ENCODE measurements around the gene PDCD1LG2.

The PDCD1LG2 gene

DNA sequence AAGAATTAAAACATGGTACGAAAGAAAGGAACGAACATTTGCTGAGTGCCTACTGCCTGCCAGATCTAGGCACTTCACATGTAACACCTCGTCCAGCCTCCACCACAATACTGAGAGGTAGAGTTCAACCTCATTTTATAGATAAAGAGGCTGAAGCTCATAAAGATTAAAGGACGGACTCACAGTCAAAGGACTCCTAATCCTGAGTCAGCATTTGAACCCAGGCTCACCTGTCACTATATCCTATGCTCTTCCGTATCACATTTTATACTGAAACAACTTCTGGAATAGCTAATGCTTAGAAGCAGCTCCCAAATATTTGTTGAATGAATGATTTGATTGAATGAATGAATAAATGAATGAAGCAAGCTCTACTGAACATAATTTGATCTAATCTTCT, 22.5 kb downstream of the PDCD1LG2 start:
- no peak for DNase-seq

DNA sequence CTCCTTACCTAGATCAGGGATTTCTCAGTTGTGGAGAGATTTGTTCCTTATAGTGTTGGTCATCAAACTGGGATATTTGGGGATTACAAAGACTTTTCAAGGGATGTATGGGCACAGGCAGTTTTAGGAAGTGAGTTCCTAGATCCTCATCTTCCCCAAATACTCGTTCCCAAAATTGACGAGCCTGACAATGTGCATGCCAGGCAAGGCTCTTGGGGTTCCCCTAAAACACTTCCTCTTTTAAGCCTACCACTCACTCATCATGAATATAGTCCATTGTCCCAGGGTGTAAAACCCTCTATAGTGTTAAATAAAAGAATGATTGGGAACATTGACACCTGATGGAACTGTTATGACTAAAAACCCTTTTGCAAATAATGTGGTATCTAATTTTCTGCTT, 26.4 kb downstream of the PDCD1LG2 start:
- DNase-seq: peak; percentile 81

DNA sequence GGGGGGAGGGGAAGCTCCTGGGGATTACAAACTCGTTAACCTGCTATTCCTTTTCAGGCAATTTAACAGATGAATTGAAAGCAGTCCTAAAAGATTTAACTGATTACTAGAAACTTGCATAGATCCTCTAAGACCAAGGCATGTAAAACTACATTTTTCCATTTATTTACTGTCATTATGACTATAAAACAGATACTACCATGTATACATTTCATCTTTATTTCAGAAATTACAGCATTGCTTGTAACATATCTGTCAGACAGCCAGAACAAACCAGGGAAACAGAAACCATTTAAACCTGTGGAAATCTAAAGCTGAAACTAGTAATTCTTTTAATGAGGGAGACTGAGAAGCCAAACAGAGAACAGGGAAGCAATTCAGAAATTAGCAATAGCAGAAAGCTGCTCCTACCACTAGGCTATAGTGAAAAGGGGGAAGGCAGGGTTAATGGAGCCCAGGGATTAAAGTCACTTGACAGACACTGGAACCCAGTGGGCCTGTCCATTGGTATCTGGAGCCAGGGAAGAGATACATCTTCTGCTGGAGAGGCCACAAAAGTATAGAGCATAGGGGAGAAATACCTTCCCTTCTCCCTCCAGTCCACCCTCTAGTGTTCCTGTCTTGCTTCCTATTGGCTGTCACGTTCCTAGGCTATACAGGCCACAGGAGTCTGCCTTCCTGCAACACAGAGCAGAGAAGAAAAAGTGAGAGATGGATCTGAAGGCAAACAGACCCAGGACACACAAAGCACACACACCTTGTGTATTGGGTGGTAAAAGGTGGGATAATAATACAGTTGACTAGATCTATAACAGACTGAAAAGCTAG, 33.8 kb downstream of the PDCD1LG2 start:
- peak; percentile 62 for DNase-seq

DNA sequence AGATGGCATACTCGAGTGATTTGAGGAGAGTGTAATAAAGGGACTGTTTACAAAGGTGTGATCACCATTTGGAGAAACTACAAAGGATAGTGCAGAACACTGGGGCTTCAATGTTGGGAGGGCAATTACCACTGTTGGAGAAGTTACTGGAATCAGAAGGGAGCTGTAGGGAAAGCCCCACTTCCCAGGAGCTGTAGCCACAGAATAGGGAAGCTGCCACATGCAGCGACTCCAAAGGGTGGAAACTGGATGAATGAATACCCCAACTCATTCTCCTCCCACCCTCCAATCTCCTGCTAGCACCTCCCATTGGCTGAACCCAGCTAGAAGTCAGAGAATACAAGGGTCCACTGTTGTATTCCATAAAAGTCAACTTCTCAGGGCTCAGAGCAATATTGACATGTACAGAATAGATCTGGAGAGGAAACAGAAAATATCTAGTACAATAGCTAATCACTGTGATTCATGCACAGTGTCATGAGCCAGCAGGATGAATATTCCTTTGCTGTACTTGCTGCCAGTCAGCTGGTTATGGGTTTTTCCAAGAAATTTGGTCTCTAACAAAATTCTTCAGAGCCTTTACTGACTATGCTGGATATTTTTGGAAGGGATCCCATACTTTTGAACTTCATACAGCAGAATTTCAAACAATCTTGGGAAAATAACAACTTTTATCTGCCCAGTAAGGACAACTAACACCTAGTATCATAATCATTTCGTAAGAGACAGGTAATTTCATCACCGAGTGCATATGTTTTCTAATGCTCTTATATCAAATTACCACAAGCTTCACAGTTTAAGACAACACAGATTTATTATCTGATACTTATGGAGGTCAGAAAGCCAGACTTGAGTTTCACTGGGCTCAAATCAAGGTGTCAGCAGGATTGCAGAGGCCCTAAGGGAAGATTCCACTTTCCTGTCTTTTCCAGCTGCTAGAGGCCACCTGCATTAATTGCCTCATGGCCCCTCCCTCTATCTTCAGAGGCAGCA, 39.6 kb downstream of the PDCD1LG2 start:
- DNase-seq: peak; percentile 47

DNA sequence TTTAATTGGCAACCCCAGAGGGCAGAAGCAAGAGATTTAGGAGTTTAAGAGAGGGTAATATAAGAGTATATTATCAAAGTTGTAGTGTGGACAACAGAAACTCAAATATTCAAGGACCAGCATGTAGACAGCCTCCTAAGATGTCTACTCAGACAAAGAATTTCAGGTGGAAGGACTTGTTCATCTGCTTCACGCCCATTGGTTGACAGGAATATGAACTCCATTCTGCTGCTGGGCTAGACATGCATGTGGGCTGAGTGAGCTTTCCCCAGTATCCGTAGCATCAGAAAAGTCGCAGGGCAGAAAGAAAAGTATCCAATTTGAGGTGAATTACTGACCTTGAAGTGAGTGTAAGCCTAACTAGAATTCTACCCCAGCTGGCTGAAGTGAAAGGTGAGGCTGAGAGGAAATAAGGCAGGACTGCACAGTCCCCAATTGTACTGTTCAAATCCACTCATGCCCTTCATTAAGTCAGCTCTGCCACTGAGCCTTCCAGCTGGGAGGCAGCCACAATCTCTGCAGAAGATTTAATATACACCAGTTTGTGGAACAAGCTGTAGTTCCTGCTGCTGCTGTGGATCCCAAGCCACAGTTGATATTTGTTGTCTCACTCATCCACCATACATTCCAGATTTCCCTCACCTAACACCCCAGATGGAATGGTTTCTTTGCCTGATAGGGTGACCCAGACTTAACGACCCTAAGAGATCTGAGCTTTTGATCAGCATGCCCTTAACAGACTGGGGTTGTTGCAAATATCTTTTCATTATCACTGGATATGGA, 41.2 kb downstream of the PDCD1LG2 start:
- DNase-seq: no peak

DNA sequence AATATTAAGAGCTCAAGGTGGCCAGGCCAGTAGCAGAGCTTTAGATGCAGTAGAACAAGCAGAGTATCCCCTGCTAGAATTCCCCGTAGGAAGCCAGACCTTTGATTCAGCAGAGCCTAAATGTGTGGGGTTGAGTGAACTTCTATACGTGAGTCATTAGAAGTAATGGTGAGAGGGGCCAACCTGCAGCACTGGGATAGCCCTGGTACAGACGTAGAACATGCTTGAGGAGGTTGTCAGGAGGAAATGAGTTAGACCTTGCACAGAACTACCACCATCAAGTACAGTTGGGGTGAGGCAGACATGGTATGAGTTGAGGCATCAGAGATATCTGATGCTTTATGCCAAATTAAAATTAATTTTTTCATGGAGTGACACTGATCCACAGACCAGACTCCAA, 42.0 kb downstream of the PDCD1LG2 start:
- DNase-seq: no peak

DNA sequence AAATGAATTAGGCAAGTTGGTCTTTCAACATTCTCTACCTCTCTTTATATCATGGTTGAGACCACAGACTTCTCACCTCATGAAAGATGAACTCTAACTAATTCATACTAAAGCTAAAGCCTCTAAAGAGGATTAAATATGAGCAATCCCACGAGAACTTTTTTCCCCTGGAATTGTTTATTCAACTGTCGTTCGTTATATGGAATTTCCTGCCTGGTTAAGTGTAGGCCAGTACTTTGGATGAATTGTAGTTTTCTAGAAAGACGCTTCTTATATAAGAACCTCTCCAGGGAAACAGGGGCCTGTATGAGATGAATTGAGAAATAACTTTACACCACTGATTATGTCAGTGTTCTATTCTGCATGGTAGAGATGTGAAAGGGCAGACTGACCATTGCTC, 42.9 kb downstream of the PDCD1LG2 start:
- DNase-seq: no peak

DNA sequence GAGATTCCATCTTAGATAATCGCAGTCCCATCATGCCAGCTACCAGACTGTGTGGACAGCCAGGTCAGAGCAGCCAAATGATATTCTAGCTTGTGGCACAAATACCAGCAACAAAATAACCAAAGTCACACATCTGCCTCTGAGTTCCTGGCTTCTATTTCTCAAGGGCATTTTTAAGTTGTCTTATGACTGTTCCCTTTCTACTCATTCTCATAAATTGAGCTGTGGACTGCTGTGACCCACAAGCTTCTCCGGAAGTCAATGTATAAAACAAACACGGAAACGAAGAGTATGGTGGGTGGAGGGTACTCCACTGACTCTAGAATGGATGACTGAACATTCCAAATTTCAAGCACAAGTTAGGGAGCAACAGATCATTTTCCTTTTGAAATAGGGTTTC, 43.9 kb downstream of the PDCD1LG2 start:
- no peak for DNase-seq

DNA sequence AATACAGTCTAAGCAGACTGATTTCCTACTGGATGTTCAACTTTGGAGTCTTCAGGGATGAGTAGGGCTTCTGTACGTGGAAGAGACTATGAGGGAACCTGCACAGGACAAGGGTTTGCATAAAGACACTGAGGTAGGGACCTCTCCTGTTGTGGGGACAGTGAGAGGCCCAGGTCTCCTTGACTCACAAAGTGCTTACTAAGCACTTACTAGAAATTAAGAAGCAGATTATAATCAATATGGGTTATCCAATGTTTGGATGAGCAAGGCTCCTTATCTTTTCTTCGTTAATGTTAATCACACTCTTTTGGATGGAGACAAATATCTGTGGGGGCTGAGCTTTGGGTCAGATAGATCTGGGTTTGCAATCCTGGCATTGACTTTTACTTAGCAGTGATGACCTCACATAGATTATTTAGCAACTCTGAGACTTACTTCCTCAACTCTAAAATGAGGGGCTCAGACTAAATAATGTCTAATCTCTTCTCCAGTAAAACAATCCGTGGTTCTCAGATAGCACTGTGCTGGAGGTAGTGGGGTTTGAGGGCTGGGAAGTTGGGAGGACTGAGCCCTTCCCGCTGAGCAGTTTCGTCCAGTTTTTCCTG, 45.9 kb downstream of the PDCD1LG2 start:
- DNase-seq: peak; percentile 78

DNA sequence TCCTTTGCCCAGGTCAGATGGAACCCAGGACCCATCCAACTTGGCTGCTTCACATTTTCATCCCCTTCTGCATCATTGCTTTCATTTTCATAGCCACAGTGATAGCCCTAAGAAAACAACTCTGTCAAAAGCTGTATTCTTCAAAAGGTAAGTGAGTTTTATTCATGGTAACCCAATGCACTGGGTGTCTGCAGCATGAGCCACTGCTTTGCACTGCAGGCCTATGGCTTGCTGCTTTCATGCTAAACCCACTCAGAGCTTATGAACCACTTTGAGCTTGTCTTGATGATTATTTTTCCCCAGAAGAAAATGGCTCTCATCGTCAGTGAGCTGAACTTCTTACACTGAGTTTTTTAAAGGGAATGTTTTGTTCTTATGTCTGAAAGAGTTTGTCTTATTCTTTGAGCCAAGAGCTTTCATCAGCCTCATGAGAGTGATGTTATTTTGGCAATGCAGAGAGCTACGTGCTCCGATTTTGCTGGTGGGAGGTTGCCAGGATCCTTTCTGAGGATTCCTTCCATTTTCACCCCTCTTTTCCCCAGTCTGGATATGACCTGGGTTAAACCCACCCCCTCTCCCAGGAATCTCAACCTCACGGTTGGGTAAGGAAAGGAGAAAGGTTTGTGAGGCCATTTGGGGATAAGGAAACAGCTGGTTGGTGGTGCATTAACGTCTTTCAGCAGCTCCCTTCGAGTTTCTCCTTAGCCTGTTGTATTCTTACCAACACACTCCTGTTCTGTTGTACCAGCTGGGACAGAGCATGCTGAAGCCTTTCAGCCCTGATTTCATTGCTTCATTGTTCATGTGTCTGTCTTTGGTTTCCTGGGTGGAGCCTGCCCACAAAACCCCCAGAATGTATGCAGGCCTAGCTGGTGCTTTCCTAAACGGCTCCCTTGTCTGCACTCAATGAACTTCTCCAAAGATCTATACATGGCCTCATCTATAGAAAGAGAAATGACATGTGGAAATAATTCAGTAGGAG, 47.6 kb downstream of the PDCD1LG2 start:
- DNase-seq: peak; percentile 97

DNA sequence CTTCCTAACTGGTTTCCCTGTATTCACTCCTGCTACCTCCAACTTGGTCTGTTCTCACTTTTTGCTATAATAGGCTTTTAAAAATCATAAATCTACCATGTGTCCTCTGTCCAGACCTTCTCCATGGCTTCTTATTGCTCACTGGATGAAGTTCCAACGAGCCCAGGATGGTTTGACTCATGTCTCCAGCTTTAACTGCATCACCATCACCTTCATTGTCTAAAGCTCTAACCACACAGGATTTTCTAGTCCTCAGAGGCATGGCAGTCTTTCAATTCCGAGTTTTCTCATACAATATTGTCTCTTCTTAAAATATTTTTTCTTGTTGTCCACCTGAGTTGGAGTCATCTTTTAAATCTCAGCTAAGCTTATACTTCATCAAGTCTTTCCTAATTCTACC, 49.3 kb downstream of the PDCD1LG2 start:
- DNase-seq: no peak

DNA sequence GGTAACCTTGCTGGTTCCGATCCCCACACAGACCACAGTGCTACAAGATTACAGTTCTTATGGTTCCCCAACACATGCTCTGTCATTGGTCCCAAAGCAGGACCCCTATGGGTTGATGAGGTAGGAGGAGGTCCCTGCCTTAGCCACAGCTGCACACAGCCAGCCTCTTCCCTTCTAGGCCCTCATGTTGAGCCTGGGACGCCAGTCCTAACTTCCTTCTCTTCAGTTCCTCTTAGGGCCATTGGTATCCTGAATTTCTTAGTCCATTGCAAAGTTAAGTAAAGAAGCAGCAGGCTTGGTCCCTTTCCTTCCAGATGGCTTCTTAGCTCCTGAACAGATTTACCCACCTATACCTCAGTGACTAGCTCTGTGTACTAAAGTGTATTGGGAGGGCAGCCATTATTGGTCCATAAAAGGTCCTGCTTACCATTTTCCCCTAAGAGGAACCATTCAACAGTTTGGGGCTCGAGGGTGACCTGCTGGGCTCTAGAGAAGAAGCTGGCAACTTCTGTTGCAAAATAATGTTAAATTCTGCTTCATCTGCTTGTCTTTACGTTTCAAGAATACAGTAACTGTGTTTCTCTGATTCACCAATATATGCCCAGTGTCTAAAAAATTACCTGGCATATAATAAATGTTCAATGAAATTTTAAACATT, 50.2 kb downstream of the PDCD1LG2 start:
- DNase-seq: peak; percentile 62

DNA sequence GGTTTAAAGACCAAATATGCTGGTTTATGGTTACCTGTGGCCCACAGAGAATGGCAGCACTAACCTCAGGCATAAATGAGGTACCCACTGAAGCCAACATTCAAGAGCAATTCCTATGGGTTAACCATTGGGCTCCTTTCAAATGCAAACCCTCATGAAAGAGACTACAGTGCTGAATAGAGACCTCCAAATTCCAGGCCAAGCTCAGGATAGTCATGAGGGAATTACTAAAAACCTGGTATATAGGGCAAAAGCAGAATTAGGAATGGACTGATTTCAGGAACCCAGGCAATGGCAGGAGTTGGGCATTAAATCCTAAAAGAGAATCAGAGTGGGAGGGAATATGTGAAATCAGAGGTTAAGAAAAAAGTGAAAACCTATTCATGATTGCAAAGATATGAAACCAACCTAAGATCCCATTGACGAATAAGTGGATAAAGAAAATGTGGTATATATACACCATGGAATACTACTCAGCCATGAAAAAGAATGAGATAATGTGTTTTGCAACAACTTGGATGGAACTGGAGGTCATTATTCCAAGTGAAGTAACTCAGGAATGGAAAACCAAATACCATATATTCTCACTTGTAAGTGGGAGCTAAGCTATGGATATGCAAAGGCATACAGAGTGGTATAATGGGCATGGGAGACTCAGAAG, 51.6 kb downstream of the PDCD1LG2 start:
- no peak for DNase-seq

DNA sequence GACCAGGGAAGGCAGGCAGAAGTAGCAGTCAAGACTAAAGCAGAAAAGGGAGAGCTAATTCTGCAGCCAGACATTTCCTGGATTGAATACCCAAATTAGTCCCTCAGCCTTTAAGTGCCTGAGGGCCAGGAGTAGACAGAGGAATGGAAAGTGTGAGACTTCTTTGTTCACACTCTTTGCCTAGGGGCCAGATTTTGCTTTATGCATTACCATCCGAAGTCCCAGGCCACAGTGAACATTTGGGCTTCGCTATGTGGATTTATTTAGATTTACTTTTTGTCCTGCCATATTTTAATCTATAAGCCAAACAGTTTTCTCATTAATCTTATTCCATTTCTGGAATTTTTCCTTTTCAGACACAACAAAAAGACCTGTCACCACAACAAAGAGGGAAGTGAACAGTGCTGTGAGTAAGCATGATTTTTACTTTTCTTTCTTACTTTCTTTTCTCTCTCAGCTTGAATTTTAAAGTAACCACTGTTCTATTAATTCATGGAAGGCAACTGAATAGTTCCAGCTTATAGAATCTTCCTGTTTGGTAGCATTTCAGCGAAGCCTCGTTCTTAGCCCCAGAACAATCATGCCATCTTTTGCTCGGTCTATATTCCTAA, 52.6 kb downstream of the PDCD1LG2 start:
- DNase-seq: peak; percentile 69

DNA sequence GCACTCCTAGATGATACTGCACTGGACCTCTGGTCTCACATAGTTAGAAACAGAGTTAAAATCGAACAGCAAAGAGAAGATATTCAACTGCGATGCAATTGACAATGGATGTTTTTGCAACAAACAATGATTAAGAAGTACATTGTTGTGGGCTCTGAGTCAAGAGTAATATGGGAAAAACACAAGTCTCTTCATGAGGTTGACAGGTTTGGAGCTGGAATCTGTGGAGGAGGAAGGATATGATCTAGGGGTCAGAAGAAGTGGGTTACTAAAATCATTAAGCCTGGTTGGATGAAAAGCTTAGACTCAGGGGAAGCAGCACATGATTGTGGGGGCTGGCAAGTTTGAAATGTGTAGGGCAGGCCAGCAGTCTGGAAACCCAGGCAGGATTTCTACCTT, 53.1 kb downstream of the PDCD1LG2 start:
- peak; percentile 48 for DNase-seq

DNA sequence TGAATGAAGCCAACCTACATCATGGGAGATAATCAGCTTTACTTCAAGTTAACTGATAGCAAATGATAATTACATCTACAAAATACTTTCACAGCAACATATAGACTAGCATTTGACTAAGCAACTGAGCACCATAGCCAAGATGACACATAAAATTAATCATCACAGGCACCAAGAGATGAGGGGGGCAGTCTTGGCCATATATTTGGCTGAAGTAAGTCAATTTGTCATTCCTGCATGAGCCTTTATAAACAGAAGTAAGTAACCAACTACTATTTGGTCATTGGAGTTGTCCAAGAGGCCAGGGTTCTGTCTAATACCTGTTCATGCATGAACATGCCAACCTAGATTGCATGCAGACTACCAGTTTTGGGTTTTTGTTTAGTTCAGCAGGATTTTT, 53.6 kb downstream of the PDCD1LG2 start:
- DNase-seq: peak; percentile 62

DNA sequence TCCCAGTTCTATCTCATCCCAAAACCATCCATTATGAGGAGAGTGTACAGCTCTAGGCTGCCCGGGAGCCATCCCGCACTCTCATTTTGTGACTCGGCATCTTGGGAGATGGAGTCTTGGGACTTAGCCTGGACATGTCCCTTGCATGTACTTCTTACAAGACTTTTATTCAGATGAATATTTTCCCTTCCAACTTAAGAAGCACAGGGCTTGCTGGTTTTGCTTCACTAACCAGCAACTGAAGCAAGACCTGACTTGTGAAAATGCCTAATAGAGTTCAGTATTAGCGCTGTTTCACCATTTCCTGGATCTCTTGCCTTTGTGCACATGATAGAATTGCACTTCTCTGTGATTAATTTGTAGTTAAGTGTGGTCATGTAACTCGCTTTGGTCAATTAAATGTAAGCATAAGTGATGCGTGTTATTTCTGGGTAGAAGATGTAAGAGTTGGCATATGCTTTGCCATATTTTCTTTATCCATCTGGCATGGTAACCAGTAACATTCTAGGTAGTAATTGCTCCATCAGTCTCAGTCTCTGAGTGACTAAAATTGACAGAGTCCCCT, 55.8 kb downstream of the PDCD1LG2 start:
- peak; percentile 92 for DNase-seq

DNA sequence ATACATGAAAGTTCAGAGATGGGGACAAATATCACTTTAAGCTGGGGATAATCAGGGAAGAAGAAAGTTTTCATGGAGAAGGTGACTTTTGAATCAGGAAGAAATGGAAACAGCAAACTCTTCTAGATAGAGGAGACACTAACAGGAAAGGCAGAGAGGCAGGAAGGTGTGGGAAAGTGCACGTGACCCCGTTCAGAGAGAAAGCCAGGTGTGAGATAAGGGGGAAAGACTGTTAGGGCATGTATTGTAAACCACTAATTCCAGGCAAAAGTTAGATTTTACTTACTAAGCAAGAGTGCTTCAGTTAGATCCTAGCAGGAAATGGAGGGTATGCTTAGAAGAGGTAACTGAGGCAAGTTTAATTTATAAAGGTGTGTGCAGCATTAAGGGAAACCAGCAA, 58.5 kb downstream of the PDCD1LG2 start:
- no peak for DNase-seq

DNA sequence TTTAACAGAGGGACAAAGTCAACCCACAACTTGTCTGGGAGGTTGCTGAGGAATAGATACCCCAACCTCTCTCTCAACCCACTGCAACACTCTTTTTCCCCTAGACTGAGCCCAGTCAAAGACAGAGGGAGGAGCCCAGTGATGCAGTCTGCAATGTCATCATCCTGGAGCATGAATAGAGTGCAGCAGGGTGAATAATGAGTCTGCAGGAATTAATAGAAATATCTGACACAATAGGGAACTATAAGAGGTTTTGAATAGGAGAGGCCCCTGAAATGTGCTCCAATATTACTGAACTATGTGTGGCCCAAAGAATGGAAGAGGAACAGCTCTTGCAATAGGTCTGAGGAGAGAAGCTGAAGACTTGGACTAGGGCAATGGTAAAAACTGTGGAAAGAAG, 59.1 kb downstream of the PDCD1LG2 start:
- peak; percentile 83 for DNase-seq

Measured in inflammatory macrophage treated with lipopolysaccharide for 4 hours (primary cell).